GM12892 (cell line): ENCODE measurements around the gene MATN1.

Experiments
- DNase-seq: peaks from one replicate; pipeline ENCODE4 v3.0.0; 2011; ENCODE audit not compliant: insufficient read length
- FAIRE-seq: peaks from 2 replicates; lab custom pipeline; 2011; peaks lifted over from hg19 to GRCh38; lab: Jason Lieb, UNC
- POLR2A ChIP-seq: IDR thresholded peaks from 2 replicates; pipeline ENCODE4 v1.6.1; 2011; ENCODE audit warnings: low read depth, low read length, control low read depth
- POLR2AphosphoS5 ChIP-seq: IDR thresholded peaks from 2 replicates; pipeline ENCODE4 v1.6.1; 2011; ENCODE audit warnings: low read depth, low read length, control low read depth
- TAF1 ChIP-seq: IDR thresholded peaks from 2 replicates; pipeline ENCODE4 v1.6.1; 2011; ENCODE audit warnings: low read depth, mild to moderate bottlenecking, control low read depth, low read length, borderline replicate concordance

MATN1 gene

DNA sequence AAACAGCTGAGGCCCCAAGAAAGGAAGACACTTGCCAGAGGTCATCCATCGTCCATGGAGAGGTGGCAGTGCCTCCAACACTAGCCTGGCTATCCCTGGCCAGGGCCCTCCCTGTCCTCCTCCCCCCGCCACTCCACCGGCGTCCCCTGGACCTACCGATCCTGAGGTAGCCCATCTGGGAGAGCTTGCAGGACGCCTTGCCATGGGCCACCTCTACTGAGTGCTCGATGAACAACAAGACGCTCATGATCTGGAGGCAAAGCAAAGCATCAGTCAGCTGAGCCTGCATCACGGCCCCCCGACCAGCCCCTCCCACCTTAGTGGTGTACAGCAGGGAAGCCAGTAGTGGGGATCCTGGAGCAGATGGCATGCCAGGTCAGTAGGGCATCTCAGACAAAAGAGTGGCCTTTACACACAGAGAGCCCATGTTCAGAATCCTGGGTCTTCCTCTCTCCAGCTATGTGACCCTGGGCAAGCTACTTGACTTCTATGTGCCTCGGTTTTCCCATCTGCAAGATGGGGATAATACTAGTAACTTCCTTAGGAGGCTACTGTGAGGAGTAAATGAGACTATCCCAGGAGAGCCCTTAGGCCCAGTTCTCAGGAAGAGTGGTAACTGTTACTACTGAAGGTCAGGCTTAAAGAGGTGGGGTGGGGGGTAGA is 19.0 kb upstream of the MATN1 start:
- TF ChIP-seq POLR2A (0 out of 2 replicates have a peak, but pooled peaks have one; percentile 5), TAF1 (no peak), POLR2AphosphoS5 (no peak)
- FAIRE-seq (peak; percentile 64), DNase-seq (no peak)

DNA sequence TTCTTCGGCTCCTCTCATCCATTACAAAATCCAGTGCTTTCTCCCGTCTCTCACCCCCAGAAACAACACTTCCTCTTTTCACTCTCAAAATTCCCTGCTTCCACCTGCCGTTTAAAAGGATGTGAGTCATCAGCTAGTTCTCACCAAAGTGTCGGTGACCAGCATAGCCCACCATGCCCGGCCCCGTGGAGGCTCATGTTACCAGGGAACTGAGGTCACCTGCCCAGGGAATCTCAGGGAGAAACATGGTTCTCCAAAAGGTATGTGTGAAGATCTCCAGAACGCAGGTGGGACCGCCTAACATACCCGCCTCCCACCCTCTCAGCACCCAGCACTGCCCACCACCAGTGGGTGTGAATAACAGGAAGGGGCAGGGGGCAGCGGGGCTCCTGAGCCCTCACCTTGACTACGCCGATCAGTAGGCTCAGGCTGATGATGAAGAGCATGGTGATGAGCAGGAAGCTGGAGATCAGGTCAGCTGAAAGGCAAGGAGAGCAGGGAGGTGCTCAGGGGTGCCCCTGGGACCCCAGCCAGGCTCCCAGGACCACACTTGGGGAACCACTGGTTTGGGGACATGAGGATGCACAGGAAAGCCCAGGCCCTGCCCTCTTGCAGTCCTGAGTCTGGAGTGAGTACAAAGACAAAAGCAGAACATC is 18.0 kb upstream of the MATN1 start:
- FAIRE-seq (peak; percentile 36), DNase-seq (no peak)
- TF ChIP-seq TAF1 (no peak), POLR2A (no peak), POLR2AphosphoS5 (peak; percentile 13; the same call in 1 of the 2 replicates)

DNA sequence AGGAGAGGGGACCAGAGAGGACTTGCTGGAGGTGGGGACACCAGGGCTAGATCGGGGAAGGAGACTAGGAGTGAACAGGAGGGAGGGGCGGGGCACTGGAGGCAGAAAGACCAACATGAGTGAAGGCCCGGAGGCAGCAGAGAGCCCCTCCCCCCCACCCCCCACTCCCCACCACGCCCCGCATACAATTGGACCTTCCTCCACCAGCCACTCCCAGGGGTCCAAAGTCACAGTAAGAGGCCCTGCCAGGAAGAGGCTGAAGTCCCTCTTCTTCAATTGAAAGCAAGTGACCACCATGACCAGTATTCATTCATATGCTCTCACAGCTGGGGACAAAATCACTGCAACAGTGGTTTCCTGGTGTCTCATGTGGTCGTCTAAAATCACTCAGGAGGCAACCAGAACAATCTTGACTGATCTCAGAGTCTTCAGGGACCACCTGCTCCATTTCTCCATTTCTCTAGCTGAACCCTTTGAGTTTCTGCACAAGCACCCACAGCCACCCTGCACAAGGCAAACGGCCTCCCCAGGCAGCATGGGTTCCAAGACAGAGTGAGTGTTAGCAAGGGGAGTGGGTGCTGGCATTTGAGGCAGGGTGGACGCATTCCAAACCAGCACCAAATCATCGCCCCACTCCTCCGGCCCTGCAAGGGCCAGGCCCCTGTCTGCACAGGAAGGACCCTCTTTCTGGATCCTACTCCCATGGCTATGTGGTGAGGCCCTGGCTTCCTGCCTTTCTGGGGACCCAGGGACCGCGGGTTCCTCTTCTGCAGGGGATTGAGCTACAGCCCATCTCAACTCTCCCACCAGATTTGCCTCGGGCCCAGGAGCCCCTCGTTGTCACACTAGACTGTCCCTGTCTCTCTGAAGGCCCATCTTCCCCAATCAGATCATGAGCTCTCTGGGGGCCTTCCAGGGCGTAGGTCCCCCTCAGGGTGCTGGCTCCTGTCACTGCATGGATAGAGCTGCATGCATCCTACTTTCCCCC is 17.2 kb upstream of the MATN1 start:
- TF ChIP-seq TAF1, result no peak
- TF ChIP-seq POLR2A, result peak; percentile 5; the same call in 1 of the 2 replicates
- FAIRE-seq, result peak; percentile 42
- no peak for DNase-seq

DNA sequence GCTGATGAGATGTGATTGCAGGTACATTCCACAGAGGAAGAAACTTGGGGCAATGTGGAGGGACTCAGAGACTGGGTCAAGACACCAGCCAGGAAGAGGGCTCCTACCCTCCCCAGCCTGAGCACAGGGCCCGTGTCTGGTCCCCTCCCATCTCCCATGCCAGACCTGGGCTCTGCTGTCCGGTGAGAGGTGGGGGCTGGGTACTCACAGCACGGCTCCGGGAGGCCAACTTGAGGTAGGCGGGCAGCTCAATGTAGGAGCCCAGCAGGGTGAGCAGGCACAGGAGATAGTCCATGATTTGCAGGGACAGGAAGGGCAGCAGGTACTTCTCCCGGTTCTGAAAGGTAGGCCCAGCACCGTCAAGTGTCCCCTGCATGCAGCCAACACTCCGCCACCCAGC is 16.2 kb upstream of the MATN1 start:
- TF ChIP-seq TAF1 (no peak), POLR2AphosphoS5 (peak; percentile 58; the same call in 1 of the 2 replicates)
- DNase-seq (no peak), FAIRE-seq (no peak)

DNA sequence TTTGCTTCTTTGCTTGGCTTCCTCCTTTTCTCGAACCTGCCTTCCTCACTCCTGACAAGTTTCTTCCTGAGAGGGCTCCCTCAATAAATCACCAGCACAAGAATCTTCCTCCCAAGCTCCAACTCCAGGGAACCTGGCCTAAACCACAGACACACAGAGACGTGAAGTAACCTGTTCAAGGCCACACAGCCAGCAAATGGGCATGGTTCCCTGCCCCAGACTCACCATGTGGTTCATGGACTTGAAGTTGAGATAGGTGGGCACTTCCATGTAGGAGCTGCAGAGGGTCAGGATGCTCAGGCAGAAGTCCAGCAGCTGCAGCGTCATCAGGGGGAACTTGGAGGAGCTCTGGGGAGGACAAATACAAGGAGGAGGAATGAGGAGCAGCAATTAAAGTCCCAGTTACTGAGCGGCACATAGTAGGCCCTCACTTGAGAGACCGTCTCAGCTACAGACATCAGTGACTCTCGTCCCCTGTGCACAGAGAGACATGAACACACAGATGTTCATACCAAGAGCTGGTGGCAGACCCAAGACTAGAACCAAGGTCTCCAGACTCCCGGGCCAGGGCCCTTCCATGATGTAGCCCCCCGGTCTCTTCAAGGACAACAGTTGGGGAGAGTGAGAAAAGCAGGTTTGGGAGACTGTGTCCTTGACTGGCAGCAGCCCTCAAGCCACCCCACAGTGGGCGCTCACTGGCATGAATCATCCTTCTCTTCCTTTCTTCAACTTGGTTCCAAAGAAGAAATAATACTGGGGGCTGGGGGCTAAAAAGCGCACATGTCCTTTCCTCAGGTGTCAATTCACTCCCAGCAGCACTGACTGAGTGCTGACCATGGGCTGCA is 15.6 kb upstream of the MATN1 start:
- DNase-seq (no peak), FAIRE-seq (peak; percentile 57)
- TF ChIP-seq TAF1 (no peak), POLR2A (no peak), POLR2AphosphoS5 (no peak)

DNA sequence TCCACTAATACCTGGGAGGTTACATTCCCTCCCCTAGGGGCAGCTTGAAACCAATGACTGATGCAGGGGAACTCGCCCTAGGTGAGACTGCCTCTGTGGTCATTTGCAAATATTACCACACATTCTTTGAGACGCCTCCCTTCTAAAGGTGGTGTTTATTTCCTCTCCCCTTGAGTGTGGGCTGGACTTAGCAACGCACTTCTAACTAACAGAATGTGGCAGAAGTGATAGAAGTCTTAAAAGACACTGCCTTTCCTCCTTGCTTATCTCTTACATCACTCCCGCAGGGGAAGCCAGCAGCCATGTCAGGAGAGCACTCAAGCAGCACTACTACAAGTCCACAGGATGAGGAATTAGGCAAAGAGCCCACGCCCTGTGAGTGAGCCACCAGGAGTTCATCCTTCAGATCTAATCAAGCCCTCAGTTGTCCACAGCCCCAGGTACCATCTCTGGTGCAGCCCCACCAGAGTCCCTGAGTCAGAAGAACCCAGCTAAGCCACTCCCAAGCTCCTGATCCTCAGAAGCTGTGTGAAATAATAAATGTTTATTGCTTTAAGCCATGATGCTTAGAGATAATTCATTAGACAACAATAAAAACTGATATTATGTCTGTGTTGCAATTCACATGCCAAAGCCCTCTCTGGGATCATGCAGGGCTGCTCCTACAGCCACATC is 14.8 kb upstream of the MATN1 start:
- FAIRE-seq, result peak; percentile 61

DNA sequence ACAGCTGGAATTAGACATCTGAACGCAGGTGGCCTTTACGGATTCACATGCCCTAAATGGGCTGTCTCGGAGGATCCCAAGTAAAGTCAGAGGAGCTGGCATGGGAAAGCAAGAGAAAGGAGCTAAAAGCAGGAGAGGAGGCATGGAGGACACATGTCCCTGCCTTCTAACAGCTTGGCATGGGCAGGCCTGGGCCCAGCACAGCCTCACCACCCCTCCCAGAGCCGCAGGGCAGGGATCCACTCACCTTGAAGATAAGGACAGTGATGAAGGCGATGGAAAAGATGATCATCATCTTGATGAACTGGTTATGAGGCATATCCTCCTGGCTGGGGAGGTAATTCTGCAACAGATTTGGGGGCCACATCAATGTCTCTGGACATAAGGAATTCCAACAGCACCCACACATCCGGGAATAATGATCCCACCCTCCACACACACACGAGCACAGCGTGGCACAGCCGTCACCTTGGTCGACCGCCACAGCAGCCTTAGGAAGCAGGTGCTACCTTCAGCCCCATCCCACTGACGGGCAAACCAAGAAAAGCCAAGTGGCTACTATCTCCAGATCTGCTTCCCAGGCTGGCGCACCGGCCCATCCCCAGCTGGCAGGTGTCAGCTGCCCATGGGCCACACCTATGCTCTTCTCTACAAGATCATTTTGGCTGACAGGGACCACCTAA is 14.1 kb upstream of the MATN1 start:
- FAIRE-seq (no peak), DNase-seq (no peak)
- no peak for TF ChIP-seq TAF1
- TF ChIP-seq POLR2A, result peak; percentile 40; the same call in 1 of the 2 replicates
- no peak for TF ChIP-seq POLR2AphosphoS5

More for the DNA sequence above, 14.8 kb upstream of the MATN1 start:
- TF ChIP-seq TAF1 (no peak), POLR2AphosphoS5 (no peak), POLR2A (no peak)
- no peak for DNase-seq

DNA sequence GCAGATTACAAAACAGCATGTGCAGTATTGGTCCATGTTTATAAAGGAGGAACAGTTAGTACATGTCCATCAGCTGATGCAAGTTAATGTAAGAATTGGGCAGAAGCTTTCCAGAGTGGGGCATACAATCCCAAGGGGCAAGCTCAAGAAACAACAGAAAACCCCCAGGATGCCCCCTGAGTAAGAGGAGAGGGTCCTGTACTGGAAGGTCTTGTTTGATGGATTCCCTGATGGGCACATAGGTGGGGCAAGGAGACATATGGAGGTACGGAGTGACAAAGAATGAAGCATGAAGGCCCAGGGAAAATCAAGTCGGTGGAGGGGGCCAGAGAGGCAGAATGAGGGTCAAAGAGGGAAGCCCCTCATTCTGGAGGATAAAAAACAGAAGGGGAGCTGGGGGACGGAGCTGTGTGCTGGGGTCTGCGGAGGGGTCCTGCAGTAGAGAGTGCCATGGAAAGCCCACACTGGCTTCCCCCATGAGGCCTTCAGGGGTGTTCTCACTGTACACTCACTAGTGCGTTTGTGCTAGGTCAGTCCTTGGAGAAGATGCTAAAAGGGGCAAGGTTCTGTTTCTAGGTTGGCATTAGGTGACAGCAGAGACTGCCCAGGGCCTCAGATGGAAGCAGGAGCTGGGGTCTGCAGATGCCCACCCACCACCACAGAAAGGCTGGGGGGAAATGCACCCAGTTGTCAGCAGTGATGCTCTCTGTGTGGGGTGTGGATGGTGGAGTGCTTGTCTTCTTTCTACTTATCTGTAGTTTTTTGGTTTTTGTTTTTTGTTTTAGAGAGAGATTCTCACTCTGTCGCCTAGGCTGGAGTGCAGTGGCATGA is 12.5 kb upstream of the MATN1 start:
- FAIRE-seq, result no peak
- TF ChIP-seq POLR2AphosphoS5, result peak; percentile 55; the same call in 1 of the 2 replicates
- no peak for TF ChIP-seq POLR2A
- DNase-seq, result no peak

DNA sequence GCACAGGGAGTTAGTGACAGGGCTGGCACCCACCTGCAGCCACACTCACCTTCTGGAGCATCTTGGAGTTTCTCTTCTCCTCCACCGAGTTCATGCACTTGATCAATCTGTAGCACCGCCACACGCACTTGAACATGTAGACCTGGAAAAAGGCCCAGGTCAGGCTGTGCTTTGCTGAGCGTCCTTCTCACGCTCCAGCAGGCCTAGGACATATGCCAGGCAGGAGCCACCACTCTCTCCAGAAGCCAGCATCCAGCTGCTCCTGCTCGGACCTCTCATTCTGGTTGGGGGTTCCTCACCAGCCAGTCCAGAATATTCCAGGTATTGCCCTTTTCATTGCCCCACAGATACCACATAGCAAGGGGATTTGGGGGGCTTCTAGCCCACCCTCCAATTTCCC is 11.7 kb upstream of the MATN1 start:
- DNase-seq (no peak), FAIRE-seq (no peak)
- no peak for TF ChIP-seq TAF1
- no peak for TF ChIP-seq POLR2AphosphoS5
- peak; percentile 27; the same call in 1 of the 2 replicates for TF ChIP-seq POLR2A

DNA sequence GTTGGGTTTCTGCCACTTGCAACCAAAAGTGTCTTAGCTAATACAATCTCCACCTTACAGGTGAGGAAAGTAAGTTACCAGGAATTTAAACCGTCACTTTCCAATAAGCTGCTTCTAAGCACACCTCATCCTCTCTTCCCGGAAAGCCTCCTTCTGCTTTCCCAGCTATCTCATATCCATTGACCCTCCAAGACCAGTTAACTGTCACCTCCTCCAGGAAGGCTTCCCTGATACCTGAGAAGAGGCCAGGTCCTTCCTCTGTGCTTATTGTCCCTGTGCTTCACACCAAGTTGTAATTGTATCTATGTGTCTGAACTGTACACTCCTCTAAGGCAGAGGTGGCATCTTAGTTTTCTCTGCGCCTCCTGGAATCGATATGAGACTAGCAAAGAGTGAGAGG is 11.2 kb upstream of the MATN1 start:
- no peak for DNase-seq
- TF ChIP-seq POLR2A (no peak), POLR2AphosphoS5 (no peak), TAF1 (no peak)
- no peak for FAIRE-seq
